Activated naive CD4-positive, alpha-beta T cell treated with anti-CD3 and anti-CD28 coated beads for 36 hours (primary cell): ENCODE measurements around the gene CEP192. TPM values are rescaled to one million over a fixed set of nuclear protein-coding genes. Genes with fewer than 3 reads are reported as not detected.
A peak's percentile ranks its signal among the peaks of the same experiment; 100 is the strongest.

ENCODE experiments used
- CTCF ChIA-PET: fragments of 350-600 bp; sonication (Branson Sonifier 250); formaldehyde crosslinking; loops from one replicate; lab custom pipeline; 2021; ENCODE audit warnings: antibody characterized with exemption; lab: Charles Lee
- DNase-seq: peaks from one replicate; pipeline ENCODE4 v3.0.0-alpha.2; 2020
- H3K27ac Mint-ChIP-seq: one replicate; pipeline ENCODE4 v1.8.0; 2021; ENCODE audit warnings: mild to moderate bottlenecking, mixed read lengths
- H3K27me3 Mint-ChIP-seq: one replicate; pipeline ENCODE4 v1.8.0; 2021; ENCODE audit warnings: low read depth, mixed read lengths
- H3K36me3 Mint-ChIP-seq: one replicate; pipeline ENCODE4 v1.8.0; 2021; ENCODE audit warnings: low read depth, mixed read lengths
- H3K4me1 Mint-ChIP-seq: one replicate; pipeline ENCODE4 v1.8.0; 2021; ENCODE audit warnings: low read depth, mixed read lengths
- H3K4me3 Mint-ChIP-seq: one replicate; pipeline ENCODE4 v1.8.0; 2021; ENCODE audit warnings: mild to moderate bottlenecking, moderate library complexity, mixed read lengths
- H3K9me3 Mint-ChIP-seq: one replicate; pipeline ENCODE4 v1.8.0; 2021; ENCODE audit warnings: mixed read lengths
- intact Hi-C: fragments of 100-400 bp; cut with micrococcal nuclease; formaldehyde crosslinking; loops from one replicate; pipeline ENCODE4 v1.15.1; 2023
- total RNA-seq, 2 experiments: library from RNA; stranded (reverse); gene quantifications; one replicate each; pipeline ENCODE4 v1.2.3, GENCODE V29; 2021

Gene CEP192
- total RNA-seq, 2 experiments from 2014 or later = 32.7 to 33.6 TPM

DNA sequence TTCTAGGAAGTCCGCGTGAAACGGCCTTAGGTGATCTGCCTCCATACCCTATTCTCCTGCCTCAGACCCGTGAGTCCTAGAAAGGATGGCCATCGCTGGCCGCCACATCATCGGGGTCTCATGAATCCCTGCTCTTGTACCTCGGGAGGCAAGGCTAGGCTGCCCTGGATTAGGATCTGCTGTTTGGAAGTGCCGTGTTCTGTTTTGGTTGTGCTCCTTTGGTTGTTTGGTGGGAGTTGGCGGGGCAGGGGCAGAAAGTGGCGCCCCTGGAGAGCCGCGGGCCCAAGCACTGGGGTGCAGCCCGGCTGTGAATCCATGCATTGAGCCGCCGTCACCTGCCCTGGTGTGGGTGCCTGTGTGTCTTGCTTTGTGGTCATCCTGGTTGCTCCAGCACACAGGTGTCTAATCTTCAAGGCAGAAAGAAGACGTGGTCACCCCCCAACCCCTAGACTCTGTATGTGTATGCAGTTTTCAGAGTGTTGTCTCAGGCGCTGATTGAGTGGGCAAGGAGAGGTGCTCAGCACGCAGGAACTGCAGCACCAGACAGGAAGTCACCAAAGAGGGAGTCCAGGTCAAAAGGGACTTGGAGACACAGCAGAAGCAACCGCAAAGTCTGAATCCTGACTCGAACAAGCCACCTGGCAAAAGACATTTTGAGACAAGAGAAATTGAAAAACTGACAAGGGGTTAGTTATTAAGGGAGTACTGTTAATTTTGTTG, 147.4 kb downstream of the CEP192 start:
- CTCF ChIA-PET = interaction anchor here (0.7 to 2.1 kb wide), 3 partner anchors 15 to 21 kb away, joined by 3 to 12 read pairs (median 4); no protein-coding TSS in a partner anchor
- no peak for DNase-seq
- Mint-ChIP-seq H3K4me3 (peak overlapping the region; percentile 96), H3K4me1 (peaks cover 24% of the 10 kb centered on the region), H3K27me3 (no peaks in the 10 kb centered on the region), H3K36me3 (no peaks in the 10 kb centered on the region), H3K9me3 (peaks cover 6% of the 10 kb centered on the region), H3K27ac (no peak overlapping the region)
- intact Hi-C loops = loop anchor here (1.0 to 5.0 kb wide), 4 partner anchors 21 to 761 kb away; partner anchors contain the start of genes AFG3L2 and CEP192

DNA sequence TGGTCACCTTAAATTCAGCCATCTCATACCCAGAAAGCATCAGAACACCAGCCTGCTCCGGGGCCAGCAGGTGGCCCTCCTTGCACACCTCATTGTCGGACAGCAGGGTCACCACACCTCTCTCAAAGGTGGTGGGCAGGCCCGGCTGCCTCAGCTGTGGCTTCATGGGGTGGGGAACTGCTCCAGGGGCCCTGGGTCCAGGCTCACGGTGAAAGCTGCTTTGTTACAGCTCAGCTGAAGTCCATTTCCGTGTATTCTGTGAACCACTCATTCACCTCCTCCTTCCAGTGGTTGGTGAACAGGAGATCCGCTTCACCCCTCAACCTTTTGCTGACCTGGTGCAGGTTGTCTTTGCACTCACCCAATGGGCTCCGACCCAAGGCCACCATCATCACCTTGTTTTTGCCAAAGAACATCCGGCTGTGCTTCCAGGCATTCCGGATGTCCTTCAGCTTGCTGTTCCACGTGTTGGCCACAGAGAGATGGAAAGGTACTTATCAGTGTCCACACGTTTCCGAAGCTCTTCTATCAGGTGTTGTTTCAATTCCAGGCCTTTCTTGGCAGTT, 148.8 kb downstream of the CEP192 start:
- intact Hi-C loops = loop anchor here (5.0 kb wide), 1 partner anchor 427 kb away; no protein-coding TSS in a partner anchor
- no peaks in the 10 kb centered on the region for H3K36me3 Mint-ChIP-seq
- CTCF ChIA-PET = interaction anchor here (0.6 to 2.1 kb wide), 3 partner anchors 19 to 148 kb away, joined by 4 to 12 read pairs (median 4); no protein-coding TSS in a partner anchor

DNA sequence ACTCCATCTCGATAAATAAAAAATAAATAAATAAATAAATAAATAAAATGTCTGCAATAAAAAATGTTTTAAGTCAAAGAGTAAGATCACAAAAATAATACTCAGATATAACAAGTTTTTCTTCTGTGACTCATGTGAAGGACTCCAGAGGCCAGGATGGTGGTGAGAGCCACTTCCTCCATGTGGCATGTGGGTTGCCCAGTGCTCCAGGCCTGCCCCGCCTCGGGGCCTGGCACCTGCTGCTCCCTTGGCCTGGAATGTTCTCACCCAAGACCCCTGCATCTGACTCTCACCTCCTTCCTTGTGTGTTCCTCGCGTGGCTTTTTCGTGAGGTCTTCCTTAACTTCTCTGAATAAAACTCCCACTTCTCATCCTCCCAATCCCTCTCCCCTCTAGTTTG, 150.0 kb downstream of the CEP192 start:
- Mint-ChIP-seq H3K27ac (no peak overlapping the region), H3K36me3 (no peaks in the 10 kb centered on the region), H3K27me3 (no peaks in the 10 kb centered on the region), H3K9me3 (peaks cover 15% of the 10 kb centered on the region), H3K4me3 (no peak overlapping the region), H3K4me1 (peaks cover 20% of the 10 kb centered on the region)
- CTCF ChIA-PET = no interaction called here
- intact Hi-C loops = no loop called here
- DNase-seq = no peak

More for the DNA sequence above, 148.8 kb downstream of the CEP192 start:
- DNase-seq = no peak
- no peak overlapping the region for H3K27ac Mint-ChIP-seq
- H3K9me3 Mint-ChIP-seq = peaks cover 14% of the 10 kb centered on the region
- no peak overlapping the region for H3K4me3 Mint-ChIP-seq
- H3K4me1 Mint-ChIP-seq = peaks cover 24% of the 10 kb centered on the region
- H3K27me3 Mint-ChIP-seq = no peaks in the 10 kb centered on the region

DNA sequence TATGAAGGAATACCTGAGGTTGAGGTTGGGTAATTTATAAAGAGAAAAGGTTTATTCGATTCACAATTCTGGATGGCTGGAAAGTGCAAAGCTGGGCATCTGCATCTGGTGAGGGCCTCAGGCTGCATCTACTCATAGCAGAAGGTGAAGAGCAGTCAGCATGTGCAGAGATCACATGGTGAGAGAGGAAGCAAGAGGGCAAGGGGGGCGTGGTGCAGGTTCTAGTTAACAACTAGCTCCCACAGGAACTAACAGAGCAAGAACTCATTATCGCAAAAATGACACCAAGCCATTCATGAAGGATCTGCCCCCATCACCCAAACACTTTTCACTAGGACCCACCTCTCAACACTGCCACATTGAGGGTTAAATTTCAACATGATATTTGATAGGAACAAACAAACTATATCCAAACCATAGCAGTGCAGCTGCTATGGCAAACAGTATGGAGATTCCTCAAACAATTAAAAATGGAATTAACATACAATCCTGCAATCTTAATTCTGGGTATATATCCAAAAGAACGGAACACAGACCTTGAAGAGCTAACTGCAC, 154.6 kb downstream of the CEP192 start:
- DNase-seq = no peak
- intact Hi-C loops = no loop called here
- Mint-ChIP-seq H3K36me3 (no peaks in the 10 kb centered on the region), H3K27me3 (no peaks in the 10 kb centered on the region), H3K4me3 (no peak overlapping the region), H3K27ac (no peak overlapping the region), H3K4me1 (no peaks in the 10 kb centered on the region), H3K9me3 (peaks cover 15% of the 10 kb centered on the region)
- CTCF ChIA-PET = no interaction called here

DNA sequence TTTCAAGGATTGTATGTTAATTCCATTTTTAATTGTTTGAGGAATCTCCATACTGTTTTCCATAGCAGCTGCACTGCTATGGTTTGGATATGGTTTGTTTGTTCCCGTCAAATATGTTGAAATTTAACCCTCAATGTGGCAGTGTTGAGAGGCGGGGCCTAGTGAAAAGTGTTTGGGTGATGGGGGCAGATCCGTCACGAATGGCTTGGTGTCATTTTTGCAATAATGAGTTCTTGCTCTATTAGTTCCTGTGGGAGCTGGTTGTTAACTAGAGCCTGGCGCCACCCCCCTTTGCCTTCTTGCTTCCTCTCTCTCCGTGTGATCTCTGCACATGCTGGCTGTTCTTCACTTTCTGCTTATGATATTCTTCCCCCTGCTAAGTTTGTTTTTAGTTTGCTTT, 156.0 kb downstream of the CEP192 start:
- intact Hi-C loops = no loop called here
- no peaks in the 10 kb centered on the region for H3K4me1 Mint-ChIP-seq
- no peaks in the 10 kb centered on the region for H3K27me3 Mint-ChIP-seq
- no peak overlapping the region for H3K27ac Mint-ChIP-seq
- CTCF ChIA-PET = no interaction called here
- H3K4me3 Mint-ChIP-seq = no peak overlapping the region
- H3K9me3 Mint-ChIP-seq = peaks cover 15% of the 10 kb centered on the region
- H3K36me3 Mint-ChIP-seq = no peaks in the 10 kb centered on the region
- no peak for DNase-seq

DNA sequence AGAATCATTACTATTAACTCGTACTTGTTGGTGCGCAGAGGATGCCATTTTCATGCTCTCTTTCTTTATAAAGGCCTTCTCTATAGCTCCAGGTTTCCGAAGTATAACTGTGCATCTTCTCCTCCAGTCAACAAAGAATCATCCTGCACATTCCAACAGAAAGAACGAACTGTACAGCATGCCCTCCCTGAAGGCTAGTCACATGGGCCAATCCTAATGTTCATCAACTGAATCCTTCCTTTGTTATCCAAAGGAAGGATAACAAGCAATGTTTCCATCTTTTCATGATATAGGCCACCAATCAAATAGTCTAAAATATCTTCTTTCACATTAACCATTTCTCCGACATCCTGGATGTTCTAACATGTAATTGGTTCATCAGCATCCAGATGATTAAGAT, 160.5 kb downstream of the CEP192 start:
- Mint-ChIP-seq H3K27ac (no peak overlapping the region), H3K9me3 (peaks cover 11% of the 10 kb centered on the region), H3K36me3 (peaks cover 2% of the 10 kb centered on the region), H3K27me3 (no peaks in the 10 kb centered on the region), H3K4me1 (no peaks in the 10 kb centered on the region), H3K4me3 (no peak overlapping the region)
- intact Hi-C loops = no loop called here
- CTCF ChIA-PET = no interaction called here
- DNase-seq = no peak

DNA sequence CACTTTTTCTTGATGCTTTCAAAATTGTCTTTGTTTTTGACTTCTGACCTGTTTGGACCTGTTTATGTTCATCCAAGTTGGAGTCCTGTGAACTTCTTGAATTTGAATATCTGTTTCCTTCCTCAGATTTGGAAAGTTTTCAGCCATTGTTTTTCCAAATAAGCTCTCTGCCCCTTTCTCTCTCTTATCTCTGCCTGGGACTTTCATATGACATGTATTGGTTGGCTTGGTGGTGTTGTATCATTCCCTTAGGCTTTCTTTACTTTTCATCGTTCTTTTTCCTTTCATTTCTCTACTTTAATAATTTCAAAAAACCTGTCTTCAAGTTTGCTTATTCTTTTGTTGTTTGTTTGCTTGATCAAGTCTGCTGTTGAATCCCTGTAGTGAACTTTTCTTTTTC, 167.3 kb downstream of the CEP192 start:
- CTCF ChIA-PET = interaction anchor here (0.6 to 2.6 kb wide), 17 partner anchors 10 to 343 kb away, joined by 3 to 19 read pairs (median 4); no protein-coding TSS in a partner anchor
- intact Hi-C loops = loop anchor here (2.0 to 5.0 kb wide), 2 partner anchors 211 to 264 kb away; partner anchors contain the start of gene SEH1L
- peaks cover 8% of the 10 kb centered on the region for H3K36me3 Mint-ChIP-seq

DNA sequence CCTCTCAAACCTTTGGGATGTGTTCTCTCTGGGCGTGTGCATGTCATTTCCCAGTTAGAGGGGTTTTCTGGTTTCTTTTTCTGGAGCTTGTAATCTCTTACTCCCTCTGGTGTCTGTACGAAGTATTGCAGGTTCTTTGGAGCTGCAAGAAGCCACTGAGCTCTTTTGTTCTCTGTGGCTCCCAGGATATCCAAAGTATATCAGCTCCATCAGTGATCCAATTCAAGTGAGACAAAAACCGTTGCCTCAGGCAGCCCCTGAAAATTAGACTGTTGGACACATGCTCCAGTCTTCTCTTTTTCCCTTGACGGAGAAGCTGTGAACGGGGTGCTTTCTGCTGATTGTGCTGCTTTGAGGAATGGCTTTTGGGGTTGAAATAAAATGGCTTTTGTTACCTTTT, 168.4 kb downstream of the CEP192 start:
- intact Hi-C loops = loop anchor here (1.0 to 5.0 kb wide), 6 partner anchors 21 to 432 kb away; partner anchors contain the start of gene SEH1L
- H3K27ac Mint-ChIP-seq = no peak overlapping the region
- H3K27me3 Mint-ChIP-seq = no peaks in the 10 kb centered on the region
- CTCF ChIA-PET = interaction anchor here (0.6 to 2.6 kb wide), 45 partner anchors 9 to 809 kb away, joined by 3 to 19 read pairs (median 4); partner anchors contain the start of gene CEP192
- peak; percentile 34 for DNase-seq
- no peak overlapping the region for H3K4me3 Mint-ChIP-seq
- H3K36me3 Mint-ChIP-seq = peaks cover 8% of the 10 kb centered on the region
- peaks cover 27% of the 10 kb centered on the region for H3K9me3 Mint-ChIP-seq
- H3K4me1 Mint-ChIP-seq = peaks cover 3% of the 10 kb centered on the region

More for the DNA sequence above, 167.3 kb downstream of the CEP192 start:
- no peak for DNase-seq
- Mint-ChIP-seq H3K27ac (no peak overlapping the region), H3K9me3 (peaks cover 27% of the 10 kb centered on the region), H3K4me1 (peaks cover 3% of the 10 kb centered on the region), H3K27me3 (no peaks in the 10 kb centered on the region), H3K4me3 (no peak overlapping the region)

DNA sequence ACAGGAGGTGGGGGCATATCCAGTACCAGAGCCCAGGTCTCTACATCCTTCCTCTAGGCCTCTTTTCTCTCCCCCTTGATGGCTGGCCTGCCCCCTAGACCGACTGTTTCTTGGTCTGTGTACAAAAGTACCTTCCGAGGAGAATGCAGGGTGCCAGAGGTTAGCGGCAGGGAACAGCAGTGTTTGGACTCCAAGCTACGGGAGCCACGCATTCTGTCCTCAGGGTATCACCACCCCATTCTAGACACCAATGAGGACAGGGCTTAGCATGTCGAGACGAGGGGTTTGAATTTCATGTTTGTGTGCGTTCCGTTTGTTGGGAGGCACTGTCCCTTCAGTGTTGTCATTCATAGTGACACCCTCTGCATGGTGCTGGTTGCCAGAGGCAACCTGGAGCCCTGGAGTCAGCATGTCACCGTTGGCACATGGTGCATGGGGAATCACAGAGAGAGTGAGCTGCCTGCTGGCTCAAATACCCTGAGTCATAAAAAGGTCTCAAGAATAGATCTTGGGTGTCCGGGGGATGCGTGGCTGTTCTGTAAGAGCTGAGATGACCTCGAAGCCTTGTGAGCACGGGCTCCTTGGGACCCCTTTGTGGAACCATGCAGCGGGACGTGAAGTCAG, 170.2 kb downstream of the CEP192 start:
- intact Hi-C loops = no loop called here

DNA sequence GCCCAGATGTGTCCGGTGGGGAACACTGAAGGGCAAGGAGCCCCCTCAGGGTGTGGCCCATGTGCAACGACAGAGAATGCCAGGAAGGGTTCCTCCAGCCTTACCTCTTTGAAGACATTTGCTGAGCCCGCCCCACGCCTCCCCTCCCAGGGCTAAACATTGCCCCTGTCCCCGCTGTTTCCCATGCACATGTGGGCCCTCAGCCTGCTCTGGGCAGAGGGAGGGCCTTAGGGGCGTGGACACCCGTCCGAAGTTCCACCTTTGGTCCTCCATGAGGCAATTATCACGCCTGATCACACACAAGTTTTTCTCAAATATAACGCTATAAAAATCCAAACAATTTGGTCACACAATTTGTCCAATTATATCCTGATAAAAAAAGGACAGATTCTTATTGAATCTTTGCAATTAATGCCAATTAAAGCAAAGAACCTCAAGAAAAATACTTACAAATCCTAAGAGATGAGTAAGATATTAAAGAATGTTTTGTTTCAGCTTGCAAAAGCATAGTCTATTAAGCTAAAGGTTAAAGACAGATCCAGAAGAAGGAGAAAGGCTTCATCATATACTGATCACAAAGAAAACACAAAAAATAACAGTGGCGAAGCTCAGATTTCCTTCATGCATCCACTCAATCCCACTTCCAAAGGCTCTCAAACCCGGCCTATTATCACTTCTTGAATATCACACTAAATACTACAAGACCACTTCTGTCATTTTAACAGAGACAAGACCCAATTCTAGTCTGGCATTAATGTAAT, 172.2 kb downstream of the CEP192 start:
- CTCF ChIA-PET = interaction anchor here (0.6 kb wide), 1 partner anchor 140 kb away, joined by 3 read pairs; no protein-coding TSS in a partner anchor
- DNase-seq = no peak
- peaks cover 8% of the 10 kb centered on the region for H3K27me3 Mint-ChIP-seq

More for the DNA sequence above, 170.2 kb downstream of the CEP192 start:
- Mint-ChIP-seq H3K4me1 (peaks cover 3% of the 10 kb centered on the region), H3K4me3 (no peak overlapping the region), H3K9me3 (peaks cover 17% of the 10 kb centered on the region), H3K36me3 (peaks cover 7% of the 10 kb centered on the region), H3K27ac (no peak overlapping the region), H3K27me3 (no peaks in the 10 kb centered on the region)
- DNase-seq = no peak
- CTCF ChIA-PET = no interaction called here

DNA sequence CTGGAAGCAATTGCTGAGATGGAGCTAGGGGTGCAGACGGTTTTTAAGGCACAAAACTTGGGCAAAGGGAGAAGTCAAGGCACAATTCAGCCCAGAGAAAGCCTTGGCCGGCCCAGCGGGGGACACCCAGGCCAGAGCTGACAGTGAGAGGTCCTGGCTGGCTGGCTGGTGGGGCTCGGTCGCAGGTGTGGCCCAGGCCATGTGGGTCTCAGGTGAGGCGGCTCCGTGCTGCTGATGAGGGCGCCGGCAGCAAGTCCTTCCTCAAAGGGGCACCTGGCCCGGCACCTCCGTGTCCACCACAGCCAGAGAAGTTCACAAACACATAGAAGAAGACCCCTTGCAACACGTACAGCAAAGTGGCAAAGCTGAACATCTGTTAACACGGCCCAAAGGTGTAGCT, 173.2 kb downstream of the CEP192 start:
- Mint-ChIP-seq H3K27ac (no peak overlapping the region), H3K27me3 (peaks cover 8% of the 10 kb centered on the region), H3K9me3 (peaks cover 4% of the 10 kb centered on the region), H3K36me3 (no peaks in the 10 kb centered on the region), H3K4me3 (no peak overlapping the region), H3K4me1 (peaks cover 1% of the 10 kb centered on the region)
- CTCF ChIA-PET = no interaction called here
- intact Hi-C loops = no loop called here
- no peak for DNase-seq

More for the DNA sequence above, 172.2 kb downstream of the CEP192 start:
- Mint-ChIP-seq H3K36me3 (peaks cover 2% of the 10 kb centered on the region), H3K4me3 (no peak overlapping the region), H3K27ac (no peak overlapping the region), H3K4me1 (peaks cover 3% of the 10 kb centered on the region), H3K9me3 (peaks cover 6% of the 10 kb centered on the region)
- intact Hi-C loops = no loop called here
